BLaER1 treated with 17β-estradiol and CSF1 and Interleukin-3, amounts not matched to agents 10 nM and 100 nM (cell line): ENCODE data around the gene TRPV5.

Source experiments
- H3K27ac ChIP-seq, 11 experiments: shearing (Covaris generic); formaldehyde crosslinking; 2 replicates each; pipeline ENCODE4 v1.8.1; 2022
- H3K27me3 ChIP-seq, 11 experiments: shearing (Covaris generic); formaldehyde crosslinking; 2 replicates each; pipeline ENCODE4 v1.8.1; 2022
- H3K36me3 ChIP-seq, 11 experiments: shearing (Covaris generic); formaldehyde crosslinking; 2 replicates each; pipeline ENCODE4 v1.8.1; 2022
- H3K4me1 ChIP-seq, 10 experiments: shearing (Covaris generic); formaldehyde crosslinking; 2 replicates each; pipeline ENCODE4 v1.8.1; 2022
- H3K4me2 ChIP-seq, 11 experiments: shearing (Covaris generic); formaldehyde crosslinking; 2 replicates each; pipeline ENCODE4 v1.8.1; 2022
- H3K4me3 ChIP-seq, 10 experiments: shearing (Covaris generic); formaldehyde crosslinking; 2 replicates each; pipeline ENCODE4 v1.8.1; 2022
- H3K9ac ChIP-seq, 11 experiments: shearing (Covaris generic); formaldehyde crosslinking; 2 replicates each; pipeline ENCODE4 v1.8.1; 2022
- H3K9me3 ChIP-seq, 11 experiments: shearing (Covaris generic); formaldehyde crosslinking; replicated peaks in 1 of 11; 2 replicates each; pipeline ENCODE4 v1.8.1; 2022
- H4K20me1 ChIP-seq, 11 experiments: shearing (Covaris generic); formaldehyde crosslinking; 2 replicates each; pipeline ENCODE4 v1.8.1; 2022
- Cebpa-rat ChIP-seq, 11 experiments: shearing (Covaris generic); IDR thresholded peaks; 2 replicates each; pipeline ENCODE4 v1.8.1; 2022

TRPV5 gene

GRCh38 chr7:142919656-142920055 is 13.9 kb downstream of the TRPV5 start:
- H3K36me3 ChIP-seq, result no peaks in the 10 kb centered on the region

GRCh38 chr7:142918901-142919300 is 14.6 kb downstream of the TRPV5 start:
- Histone ChIP-seq H3K27ac (no peak overlapping the region), H3K4me1 (peaks cover 0 to 10% (median 2%) of the 10 kb centered on the region in 10 experiments; a peak in 6 of 20 replicates), H3K4me3 (no peak overlapping the region), H3K27me3 (no peaks in the 10 kb centered on the region), H3K4me2 (no peak overlapping the region), H4K20me1 (no peaks in the 10 kb centered on the region), H3K9ac (no peak overlapping the region), H3K36me3 (no peaks in the 10 kb centered on the region), H3K9me3 (no peaks in the 10 kb centered on the region)
- no peak for TF ChIP-seq Cebpa-rat (IDR thresholded peaks at IDR 0.05)

More at GRCh38 chr7:142919656-142920055, 13.9 kb downstream of the TRPV5 start:
- Histone ChIP-seq H3K4me2 (no peak overlapping the region), H3K9me3 (no peaks in the 10 kb centered on the region), H3K4me1 (peaks cover 0 to 12% (median 3%) of the 10 kb centered on the region in 10 experiments; a peak in 11 of 20 replicates), H3K27ac (no peak overlapping the region), H3K27me3 (no peaks in the 10 kb centered on the region), H3K9ac (no peak overlapping the region), H4K20me1 (no peaks in the 10 kb centered on the region), H3K4me3 (no peak overlapping the region)
- TF ChIP-seq Cebpa-rat (IDR thresholded peaks at IDR 0.05), result no peak

GRCh38 chr7:142917447-142917846 is 16.1 kb downstream of the TRPV5 start:
- Histone ChIP-seq H3K27ac (no peak overlapping the region), H3K4me1 (peaks cover 0 to 5% (median 0%) of the 10 kb centered on the region in 10 experiments; a peak in 4 of 20 replicates), H3K4me3 (no peak overlapping the region)

GRCh38 chr7:142916508-142916907 is 17.0 kb downstream of the TRPV5 start:
- Histone ChIP-seq H3K9ac (no peak overlapping the region), H3K27me3 (no peaks in the 10 kb centered on the region), H3K4me3 (no peak overlapping the region), H3K4me2 (peak overlapping the region in 4 of 11 experiments; percentile 13 to 34 (median 18); a peak in 2 of 22 replicates), H3K9me3 (no peaks in the 10 kb centered on the region), H3K4me1 (peaks cover 0 to 5% (median 0%) of the 10 kb centered on the region in 10 experiments; a peak in 4 of 20 replicates), H3K36me3 (no peaks in the 10 kb centered on the region), H3K27ac (no peak overlapping the region), H4K20me1 (no peaks in the 10 kb centered on the region)
- TF ChIP-seq Cebpa-rat (IDR thresholded peaks at IDR 0.05), result no peak

More at GRCh38 chr7:142917447-142917846, 16.1 kb downstream of the TRPV5 start:
- TF ChIP-seq Cebpa-rat (IDR thresholded peaks at IDR 0.05), result no peak
- H4K20me1 ChIP-seq, result no peaks in the 10 kb centered on the region
- H3K36me3 ChIP-seq, result no peaks in the 10 kb centered on the region
- H3K4me2 ChIP-seq, result no peak overlapping the region
- no peak overlapping the region for H3K9ac ChIP-seq
- no peaks in the 10 kb centered on the region for H3K27me3 ChIP-seq
- no peaks in the 10 kb centered on the region for H3K9me3 ChIP-seq

- no peaks in the 10 kb centered on the region for H3K9me3 ChIP-seq
- H3K27me3 ChIP-seq, result no peaks in the 10 kb centered on the region
- H3K4me3 ChIP-seq, result no peak overlapping the region
- H3K36me3 ChIP-seq, result no peaks in the 10 kb centered on the region
- H4K20me1 ChIP-seq, result no peaks in the 10 kb centered on the region
- TF ChIP-seq Cebpa-rat (IDR thresholded peaks at IDR 0.05), result no peak
- H3K4me2 ChIP-seq, result no peak overlapping the region
- peaks cover 0 to 15% (median 0%) of the 10 kb centered on the region in 10 experiments; a peak in 6 of 20 replicates for H3K4me1 ChIP-seq
- H3K27ac ChIP-seq, result no peak overlapping the region
- H3K9ac ChIP-seq, result no peak overlapping the region
These were observed 18.2 kb downstream of the TRPV5 start for GRCh38 chr7:142915315-142915714.

GRCh38 chr7:142914121-142914520 is 19.4 kb downstream of the TRPV5 start:
- Histone ChIP-seq H3K4me1 (peaks cover 0 to 24% (median 2%) of the 10 kb centered on the region in 10 experiments; a peak in 9 of 20 replicates), H3K4me2 (no peak overlapping the region), H3K4me3 (no peak overlapping the region), H4K20me1 (no peaks in the 10 kb centered on the region), H3K27ac (no peak overlapping the region), H3K9me3 (no peaks in the 10 kb centered on the region), H3K36me3 (no peaks in the 10 kb centered on the region), H3K27me3 (no peaks in the 10 kb centered on the region), H3K9ac (no peak overlapping the region)
- TF ChIP-seq Cebpa-rat (IDR thresholded peaks at IDR 0.05), result no peak

GRCh38 chr7:142913566-142913965 is 20.0 kb downstream of the TRPV5 start:
- no peak overlapping the region for H3K9ac ChIP-seq
- no peak overlapping the region for H3K4me3 ChIP-seq
- H3K27ac ChIP-seq, result no peak overlapping the region
- H3K27me3 ChIP-seq, result no peaks in the 10 kb centered on the region
- H3K36me3 ChIP-seq, result no peaks in the 10 kb centered on the region
- peaks cover 0 to 29% (median 2%) of the 10 kb centered on the region in 10 experiments; a peak in 9 of 20 replicates for H3K4me1 ChIP-seq
- H3K4me2 ChIP-seq, result no peak overlapping the region
- TF ChIP-seq Cebpa-rat (IDR thresholded peaks at IDR 0.05), result no peak
- no peaks in the 10 kb centered on the region for H3K9me3 ChIP-seq
- no peaks in the 10 kb centered on the region for H4K20me1 ChIP-seq

- TF ChIP-seq Cebpa-rat (IDR thresholded peaks at IDR 0.05), result no peak
- no peak overlapping the region for H3K27ac ChIP-seq
- no peak overlapping the region for H3K9ac ChIP-seq
- no peaks in the 10 kb centered on the region for H3K9me3 ChIP-seq
- no peaks in the 10 kb centered on the region for H3K36me3 ChIP-seq
- H3K27me3 ChIP-seq, result no peaks in the 10 kb centered on the region
- H4K20me1 ChIP-seq, result no peaks in the 10 kb centered on the region
- H3K4me3 ChIP-seq, result no peak overlapping the region
- peaks cover 0 to 30% (median 2%) of the 10 kb centered on the region in 10 experiments; a peak in 9 of 20 replicates for H3K4me1 ChIP-seq
- no peak overlapping the region for H3K4me2 ChIP-seq
These were observed 20.5 kb downstream of the TRPV5 start for GRCh38 chr7:142913051-142913450.

- Histone ChIP-seq H3K4me2 (peak overlapping the region in 2 of 11 experiments; percentile 18 to 25; a peak in 4 of 22 replicates), H4K20me1 (no peaks in the 10 kb centered on the region), H3K9ac (no peak overlapping the region), H3K27ac (no peak overlapping the region), H3K27me3 (no peaks in the 10 kb centered on the region), H3K36me3 (no peaks in the 10 kb centered on the region), H3K4me3 (no peak overlapping the region), H3K4me1 (peaks cover 0 to 30% (median 0%) of the 10 kb centered on the region in 10 experiments; a peak in 6 of 20 replicates), H3K9me3 (peaks cover 10 to 19% (median 15%) of the 10 kb centered on the region in 11 experiments)
- no peak for TF ChIP-seq Cebpa-rat (IDR thresholded peaks at IDR 0.05)
These were observed 23.1 kb downstream of the TRPV5 start for GRCh38 chr7:142910481-142910880.

GRCh38 chr7:142910031-142910433 is 23.5 kb downstream of the TRPV5 start:
- Histone ChIP-seq H3K27ac (no peak overlapping the region), H3K27me3 (no peaks in the 10 kb centered on the region), H3K9ac (no peak overlapping the region), H3K9me3 (peaks cover 15 to 23% (median 19%) of the 10 kb centered on the region in 11 experiments), H3K4me2 (peak overlapping the region in 2 of 11 experiments; percentile 18 to 25; a peak in 4 of 22 replicates), H3K4me3 (no peak overlapping the region), H3K36me3 (no peaks in the 10 kb centered on the region), H4K20me1 (no peaks in the 10 kb centered on the region), H3K4me1 (peaks cover 0 to 30% (median 0%) of the 10 kb centered on the region in 10 experiments; a peak in 6 of 20 replicates)
- no peak for TF ChIP-seq Cebpa-rat (IDR thresholded peaks at IDR 0.05)
